GM18505 (cell line): Measurements from ENCODE around the gene BUD31.
A peak's percentile ranks its signal among the peaks of the same experiment; 100 is the strongest.
"Not testable (repeated sequence)": the region's sequence is repeated elsewhere in the genome, so short reads cannot be mapped to it uniquely, and the experiment has no call there.

Source experiments
- ATAC-seq: cut with Tn5 transposase; IDR thresholded peaks from one replicate; pipeline ENCODE4 v1.9.1; 2021; ENCODE audit not compliant: unreplicated experiment
- POLR2A ChIP-seq: IDR thresholded peaks from 4 replicates; pipeline ENCODE4 v1.6.1; 2011; ENCODE audit warnings: borderline replicate concordance; ENCODE audit not compliant: insufficient read depth, insufficient read length; ENCODE audit errors: extremely low read depth

BUD31 gene

GRCh38 chr7:99373091-99374066 is 35.4 kb upstream of the BUD31 start:
- TF ChIP-seq POLR2A: no peak
- no peak for ATAC-seq

GRCh38 chr7:99374111-99375064 is 34.4 kb upstream of the BUD31 start, which contains the start of gene ARPC1B:
Gene ARPC1B (plus strand): TSS chr7:99374730. CDS start chr7:99385715, 10,985 bp downstream.
- ATAC-seq: peak; percentile 54
- peak; percentile 90 for TF ChIP-seq POLR2A

- peak; percentile 40 for ATAC-seq
- peak; percentile 62 for TF ChIP-seq POLR2A
Observed at GRCh38 chr7:99375070-99375807, 33.5 kb upstream of the BUD31 start.

GRCh38 chr7:99379043-99379577 is 29.7 kb upstream of the BUD31 start:
- peak; percentile 61 for TF ChIP-seq POLR2A
- ATAC-seq: no peak

- not testable (repeated sequence) for ATAC-seq
Observed at GRCh38 chr7:99379693-99380031, 29.1 kb upstream of the BUD31 start.

DNA sequence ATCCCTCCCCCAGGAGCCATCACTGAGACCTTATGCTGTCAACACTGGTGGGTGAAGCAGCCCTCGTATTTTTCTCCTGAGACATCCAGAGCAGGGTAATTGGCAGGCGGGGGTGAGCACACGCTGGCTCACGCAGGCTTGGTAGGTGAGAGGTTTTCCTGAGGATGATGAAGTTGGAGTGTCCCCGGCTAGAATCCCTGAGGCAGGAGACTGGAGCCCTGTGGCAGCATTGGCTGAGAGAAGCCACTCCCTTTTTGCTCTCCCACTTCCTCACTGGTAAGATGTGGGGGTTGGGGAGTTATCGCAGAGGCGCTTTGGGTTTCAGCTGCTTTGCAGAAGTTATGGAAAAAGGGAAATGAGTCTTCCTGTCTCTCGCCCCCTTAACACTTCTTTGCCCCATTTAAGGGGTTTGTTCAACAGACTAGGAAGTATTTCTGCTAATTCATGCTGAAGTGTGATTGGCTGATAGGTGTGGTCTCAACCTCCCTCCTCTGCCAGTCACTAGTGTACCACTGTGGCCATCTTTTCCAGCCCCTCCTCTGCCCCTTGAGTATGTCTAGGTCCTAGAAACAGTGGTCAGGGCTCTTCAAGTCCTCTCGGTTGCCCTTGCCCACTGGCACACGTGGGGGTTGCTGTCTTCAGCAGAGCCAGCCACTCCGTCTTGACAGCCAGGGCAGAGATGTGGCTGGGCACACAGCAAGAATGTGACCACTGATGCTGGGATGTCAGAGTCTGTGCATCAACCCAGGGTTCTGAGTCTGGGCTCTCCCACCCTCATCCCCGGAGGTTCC is 28.5 kb upstream of the BUD31 start:
- TF ChIP-seq POLR2A: peak; percentile 71
- ATAC-seq: peak; percentile 36

DNA sequence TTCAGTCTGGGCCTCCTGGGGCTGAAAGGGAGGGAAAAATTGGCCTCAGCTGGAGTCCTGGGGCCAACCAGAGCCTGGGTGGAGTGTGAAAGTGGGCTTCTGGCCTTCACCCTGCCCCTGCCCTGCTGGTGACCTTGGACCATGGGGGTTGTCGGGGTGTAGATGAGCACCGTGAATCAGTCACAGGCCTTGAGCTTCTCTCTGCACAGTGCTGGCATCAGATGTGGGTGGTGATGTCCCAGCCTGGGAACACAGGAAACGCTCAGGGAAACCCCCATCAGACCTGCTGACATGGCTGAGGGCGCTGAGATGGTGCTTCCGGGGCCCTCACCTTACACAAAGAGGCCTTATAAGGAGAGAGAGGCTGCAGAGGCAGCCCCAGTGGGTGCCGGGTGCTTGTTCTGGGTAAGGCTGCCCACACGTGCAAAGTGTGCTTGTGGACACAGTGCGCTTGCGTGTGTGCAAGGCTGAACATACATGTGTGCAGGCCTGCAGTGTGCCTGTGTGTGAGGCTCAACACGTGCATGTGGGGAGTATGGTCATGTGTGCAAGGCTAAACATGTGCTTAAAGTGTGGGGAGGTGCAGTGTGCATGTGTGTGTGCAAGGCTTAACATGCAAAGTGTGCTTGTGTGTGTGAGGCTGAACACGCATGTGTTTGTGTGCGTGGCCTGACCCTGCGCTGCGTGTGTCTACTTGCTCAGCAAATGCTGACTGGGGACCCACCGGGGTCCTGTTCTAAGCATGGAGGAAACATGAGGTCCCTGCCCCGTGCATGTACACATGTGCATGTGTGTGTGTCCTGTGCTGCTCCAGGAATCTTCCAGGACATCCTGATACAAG is 27.7 kb upstream of the BUD31 start:
- ATAC-seq: peak; percentile 70
- peak; percentile 63 for TF ChIP-seq POLR2A

DNA sequence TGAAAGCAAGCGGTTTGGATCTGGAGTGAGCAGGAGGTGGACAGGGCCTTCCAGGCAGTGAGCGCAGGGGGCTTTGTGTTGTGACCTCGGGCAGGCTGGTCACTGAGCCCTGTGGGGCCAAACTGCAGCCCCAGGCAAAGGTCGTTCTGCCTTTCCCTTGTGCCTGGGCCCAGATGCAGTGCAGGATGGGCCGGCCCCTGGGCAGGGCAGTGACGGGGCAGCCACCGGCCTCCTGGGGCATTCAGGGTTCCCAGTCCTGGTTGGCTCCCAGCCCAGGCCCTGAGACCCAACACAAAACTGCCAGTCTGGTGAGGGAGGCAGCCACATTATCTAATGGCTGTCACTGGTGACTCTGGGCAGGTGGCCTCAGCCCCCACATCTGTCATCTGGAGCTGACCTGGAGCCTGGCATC is 27.1 kb upstream of the BUD31 start:
- ATAC-seq: no peak

GRCh38 chr7:99383203-99383602 is 25.6 kb upstream of the BUD31 start:
- no peak for ATAC-seq
- TF ChIP-seq POLR2A: no peak

More for the DNA sequence above, 27.1 kb upstream of the BUD31 start:
- TF ChIP-seq POLR2A: no peak

DNA sequence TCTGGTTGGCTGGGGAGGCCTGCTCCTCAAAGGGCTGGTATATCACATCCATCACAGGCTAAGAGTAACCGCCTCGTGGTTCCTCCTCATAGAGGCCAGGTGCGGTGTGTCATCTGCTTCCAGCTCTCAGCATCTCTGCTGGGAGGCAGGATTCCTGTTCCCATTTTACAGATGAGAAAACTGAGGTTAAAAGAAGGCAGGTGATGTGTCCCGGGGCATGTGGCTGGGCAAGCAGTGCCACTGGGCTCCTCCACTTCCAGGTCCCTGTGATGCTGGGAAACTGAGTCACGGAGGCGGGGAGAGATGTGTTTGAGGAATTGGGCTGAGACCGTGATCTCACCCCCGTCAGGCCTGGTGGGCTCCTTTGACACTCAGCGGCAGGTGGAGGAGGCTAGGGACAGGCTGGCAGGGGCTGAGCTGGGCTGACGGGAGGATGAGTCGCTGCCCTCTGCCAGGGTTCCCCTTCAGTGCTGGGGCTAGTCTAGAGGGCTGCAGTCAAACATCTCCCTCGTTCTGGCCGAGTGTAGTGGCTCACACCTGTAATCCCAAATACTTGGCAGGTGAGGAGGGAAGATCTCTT is 24.9 kb upstream of the BUD31 start:
- ATAC-seq: no peak
- peak; percentile 48 for TF ChIP-seq POLR2A

GRCh38 chr7:99384523-99384922 is 24.2 kb upstream of the BUD31 start:
- no peak for TF ChIP-seq POLR2A
- ATAC-seq: no peak
